A549 (cell line): ENCODE data around the gene VPS13D. TPM values are rescaled to one million over a fixed set of nuclear protein-coding genes. Genes with fewer than 3 reads are reported as not detected.

Source experiments
- ATAC-seq, 2 experiments: fragments of 200-7000 bp in 1 of 2; fragments of >200 bp in 1 of 2; cut with Nextera tagmentation in 1 of 2; cut with Tn5 transposase in 1 of 2; 3 replicates each; pipeline versions ENCODE4 v1.8.0 to v1.9.1; 2018 to 2020; ENCODE audit warnings: mild to moderate bottlenecking in 1 of 2, moderate library complexity in 1 of 2
- CTCF ChIA-PET: fragments of 300-600 bp; sonication (Branson Sonifier 250); formaldehyde crosslinking; extraction: SDS; loops from one replicate; lab custom pipeline; 2021; ENCODE audit warnings: antibody characterized with exemption, inconsistent platforms; lab: Yijun Ruan, JAX
- POLR2A ChIA-PET: fragments of 350-600 bp; formaldehyde crosslinking; extraction: SDS; loops from one replicate; lab custom pipeline; 2021; ENCODE audit warnings: antibody characterized with exemption, inconsistent platforms; lab: Yijun Ruan, JAX
- DNase-seq, 2 experiments: peaks; one replicate each; pipeline versions ENCODE4 v3.0.0 to v3.0.0-alpha.2; 2011 to 2016; ENCODE audit warnings: low read depth in 1 of 2, low spot score in 1 of 2
- FAIRE-seq: peaks from 2 replicates; lab custom pipeline; 2011; peaks lifted over from hg19 to GRCh38; lab: Jason Lieb, UNC
- H3K27ac ChIP-seq, 2 experiments: fragments of >200 bp; sonication (Bioruptor Twin); formaldehyde crosslinking; 3 replicates each; pipeline ENCODE4 v1.5.1; 2016 to 2017
- H3K4me1 ChIP-seq: fragments of >200 bp; sonication (Bioruptor Twin); formaldehyde crosslinking; 3 replicates; pipeline ENCODE4 v1.6.1; 2016
- H3K4me2 ChIP-seq: fragments of >200 bp; sonication (Bioruptor Twin); formaldehyde crosslinking; 3 replicates; pipeline ENCODE4 v1.6.1; 2016
- H3K4me3 ChIP-seq: fragments of >200 bp; sonication (Bioruptor Twin); formaldehyde crosslinking; 3 replicates; pipeline ENCODE4 v1.5.1; 2016
- H3K9me3 ChIP-seq: fragments of >200 bp; sonication (Bioruptor Twin); formaldehyde crosslinking; 3 replicates; pipeline ENCODE4 v1.6.1; 2016
- BHLHE40 ChIP-seq: IDR thresholded peaks from 2 replicates; pipeline ENCODE4 v1.6.1; 2012; ENCODE audit warnings: low read depth, low read length, inconsistent platforms
- CBX2 ChIP-seq: fragments of 200-600 bp; sonication (generic); IDR thresholded peaks from 2 replicates; pipeline ENCODE4 v1.6.1; 2016; ENCODE audit warnings: low read depth, mild to moderate bottlenecking, borderline replicate concordance
- CHD4 ChIP-seq: fragments of 200-600 bp; sonication (generic); IDR thresholded peaks from 2 replicates; pipeline ENCODE4 v1.6.1; 2016; ENCODE audit warnings: antibody characterized with exemption, mild to moderate bottlenecking, borderline replicate concordance
- EHF ChIP-seq: fragments of 250-450 bp; sonication (Bioruptor Pico); IDR thresholded peaks from 2 replicates; pipeline ENCODE4 v1.5.0; 2020; ENCODE audit warnings: mild to moderate bottlenecking
- FOSB ChIP-seq: fragments of 250-450 bp; sonication (Bioruptor Pico); IDR thresholded peaks from 2 replicates; pipeline ENCODE4 v1.5.0; 2020; ENCODE audit warnings: mild to moderate bottlenecking, moderate library complexity
- FOSL2 ChIP-seq, 2 experiments: fragments of 450-650 bp in 1 of 2; fragments of >200 bp in 1 of 2; sonication (Bioruptor Twin) in 1 of 2; formaldehyde crosslinking; IDR thresholded peaks; 2 replicates each; pipeline versions ENCODE4 v1.5.0 to v1.6.1; 2016 to 2020; ENCODE audit warnings: mild to moderate bottlenecking in 1 of 2, moderate library complexity in 1 of 2
- GATA3 ChIP-seq: IDR thresholded peaks from 2 replicates; pipeline ENCODE4 v1.6.1; 2012; ENCODE audit warnings: borderline replicate concordance
- HEYL ChIP-seq: fragments of 250-450 bp; sonication (Bioruptor Pico); IDR thresholded peaks from 2 replicates; pipeline ENCODE4 v1.8.0; 2021; ENCODE audit warnings: mild to moderate bottlenecking, moderate library complexity
- HOXB5 ChIP-seq: fragments of 250-450 bp; sonication (Bioruptor Pico); IDR thresholded peaks from 2 replicates; pipeline ENCODE4 v1.5.0; 2020; ENCODE audit warnings: mild to moderate bottlenecking, moderate library complexity
- JUN ChIP-seq, 2 experiments: fragments of >200 bp; sonication (Bioruptor Twin); formaldehyde crosslinking; IDR thresholded peaks; 2 replicates in 1 of 2; 3 replicates in 1 of 2; pipeline ENCODE4 v1.6.1; 2016 to 2017
- JUNB ChIP-seq: fragments of >200 bp; sonication (Bioruptor Twin); formaldehyde crosslinking; IDR thresholded peaks from 2 replicates; pipeline ENCODE4 v1.6.1; 2016
- KDM5A ChIP-seq: fragments of 200-600 bp; sonication (generic); IDR thresholded peaks from 2 replicates; pipeline ENCODE4 v1.6.1; 2016; ENCODE audit warnings: antibody characterized with exemption, mild to moderate bottlenecking
- MAFK ChIP-seq: fragments of 450-650 bp; IDR thresholded peaks from 2 replicates; pipeline ENCODE4 v1.6.1; 2014; ENCODE audit not compliant: partially characterized antibody
- MAZ ChIP-seq: fragments of 150-350 bp; IDR thresholded peaks from 2 replicates; pipeline ENCODE4 v1.6.1; 2014; ENCODE audit warnings: antibody characterized with exemption, low read depth, low read length, borderline replicate concordance
- NPAS2 ChIP-seq: fragments of 250-450 bp; sonication (Bioruptor Pico); IDR thresholded peaks from 2 replicates; pipeline ENCODE4 v1.8.0; 2022; ENCODE audit warnings: mild to moderate bottlenecking, moderate library complexity, borderline replicate concordance
- NR3C1 ChIP-seq: fragments of >200 bp; sonication (Bioruptor Twin); formaldehyde crosslinking; IDR thresholded peaks from 3 replicates; pipeline ENCODE4 v1.6.1; 2017
- POLR2A ChIP-seq: IDR thresholded peaks from 2 replicates; pipeline ENCODE4 v1.6.1; 2012; ENCODE audit warnings: mild to moderate bottlenecking, low read length
- RAD21 ChIP-seq, 2 experiments: fragments of >200 bp in 1 of 2; sonication (Bioruptor Twin) in 1 of 2; formaldehyde crosslinking in 1 of 2; IDR thresholded peaks in 1 of 2; conservative IDR thresholded peaks in 1 of 2; 2 replicates in 1 of 2; 3 replicates in 1 of 2; pipeline ENCODE4 v1.6.1; 2012 to 2018; ENCODE audit warnings: inconsistent platforms in 1 of 2
- RARB ChIP-seq: fragments of 250-450 bp; sonication (Bioruptor Pico); IDR thresholded peaks from 2 replicates; pipeline ENCODE4 v1.8.0; 2021; ENCODE audit warnings: mild to moderate bottlenecking, moderate library complexity
- RFX5 ChIP-seq: fragments of 450-650 bp; IDR thresholded peaks from 2 replicates; pipeline ENCODE4 v1.7.1; 2014; ENCODE audit warnings: antibody characterized with exemption, mild to moderate bottlenecking, moderate library complexity
- TFCP2L1 ChIP-seq: fragments of 250-450 bp; sonication (Bioruptor Pico); IDR thresholded peaks from 2 replicates; pipeline ENCODE4 v1.5.0; 2021; ENCODE audit warnings: mild to moderate bottlenecking
- ZC3H11A ChIP-seq: fragments of 450-650 bp; IDR thresholded peaks from 2 replicates; pipeline ENCODE4 v1.6.1; 2014; ENCODE audit warnings: antibody characterized with exemption, mild to moderate bottlenecking
- ZNF302 ChIP-seq: fragments of 250-450 bp; sonication (Bioruptor Pico); IDR thresholded peaks from 2 replicates; pipeline ENCODE4 v1.9.0; 2021; ENCODE audit warnings: inconsistent platforms, mild to moderate bottlenecking, moderate library complexity
- WGBS: methylation state at CpG from one replicate; pipeline ENCODE4 v1.1.6; 2017; ENCODE audit errors: missing lambda C conversion rate; 5-methylcytosine and 5-hydroxymethylcytosine counted together
- polyA plus RNA-seq, 4 experiments: library from polyadenylated mRNA; depleted of rRNA in 3 of 4; stranded (reverse); fragments of >200 nt; fragmentation: RNase III in 1 of 4; extraction: RNeasy Plus Mini Kit Qiagen cat#74134 plus additional on column Dnase treatment in 1 of 4; gene quantifications; 2 replicates in 3 of 4; 3 replicates in 1 of 4; pipeline ENCODE4 v1.2.3, GENCODE V29; 2011 to 2017
- TF ChIP-seq, protein P1 (sequence below): IDR thresholded peaks from 2 replicates; pipeline ENCODE4 v1.6.1; 2012; ENCODE audit warnings: low read depth, borderline replicate concordance
- TF ChIP-seq, protein P2 (sequence below): fragments of 250-450 bp; sonication (Bioruptor Pico); IDR thresholded peaks from 2 replicates; pipeline ENCODE4 v1.5.0; 2020; ENCODE audit warnings: low read depth, mild to moderate bottlenecking, moderate library complexity
- TF ChIP-seq, protein P3 (sequence below): fragments of >200 bp; sonication (Bioruptor Twin); formaldehyde crosslinking; IDR thresholded peaks from 3 replicates; pipeline ENCODE4 v1.6.1; 2016
- TF ChIP-seq, protein P4 (sequence below): fragments of >200 bp; sonication (Bioruptor Twin); formaldehyde crosslinking; IDR thresholded peaks from 2 replicates; pipeline ENCODE4 v1.6.1; 2016
- TF ChIP-seq, protein P5 (sequence below): IDR thresholded peaks from 2 replicates; pipeline ENCODE4 v1.6.1; 2012
- TF ChIP-seq, protein P6 (sequence below): fragments of 200-600 bp; sonication (generic); IDR thresholded peaks from 2 replicates; pipeline ENCODE4 v1.6.1; 2016; ENCODE audit warnings: antibody characterized with exemption, mild to moderate bottlenecking, moderate library complexity

The VPS13D gene
- polyA plus RNA-seq, 2 of the 4 experiments (the other 2 are of a cell fraction), result 5.4 to 15.9 TPM

DNA sequence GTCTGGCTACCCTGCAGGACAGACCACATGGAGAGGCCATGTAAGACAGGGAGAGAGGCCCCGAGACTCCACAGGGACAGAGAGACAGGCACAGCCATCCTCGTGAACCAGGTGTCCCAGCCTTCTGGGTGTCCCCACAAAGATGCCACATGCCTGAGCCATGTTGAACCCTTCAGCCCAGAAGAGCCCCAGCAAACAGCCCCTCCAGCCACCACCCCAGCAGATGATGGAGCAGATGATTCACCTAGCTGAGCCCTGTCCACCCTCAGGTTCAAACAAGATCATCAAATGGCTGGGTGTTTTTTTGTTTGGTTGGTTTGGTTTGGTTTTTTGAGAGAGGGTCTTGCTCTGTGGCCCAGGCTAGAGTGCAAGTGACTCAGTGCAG lies 309.5 kb downstream of the VPS13D start:
- Histone ChIP-seq H3K4me2 (no peak overlapping the region), H3K4me3 (no peak overlapping the region), H3K4me1 (peaks cover 19% of the 10 kb centered on the region), H3K9me3 (peaks cover 15% of the 10 kb centered on the region)
- no peak for DNase-seq
- ChIA-PET CTCF (interaction anchor here (1.1 kb wide), 1 partner anchor 225 kb away, joined by 3 read pairs; no protein-coding TSS in a partner anchor), POLR2A (interaction anchor here (0.6 kb wide), 1 partner anchor 23 kb away, joined by 8 read pairs; no protein-coding TSS in a partner anchor)
- FAIRE-seq, result no peak
- no peak for TF ChIP-seq NPAS2 (CRISPR knock-in tag)
- no peak for TF ChIP-seq ZNF302 (CRISPR knock-in tag)
- no peak for TF ChIP-seq FOSL2 (IDR thresholded peaks at IDR 0.05)
- TF ChIP-seq FOSL2 (CRISPR knock-in tag; IDR thresholded peaks at IDR 0.05), result no peak
- TF ChIP-seq, all 56 proteins: peak for 0
- WGBS, result 93% methylated on average over 2 of the region's 2 CpGs
- ATAC-seq, result no peak
- peak overlapping the region; percentile 80 to 92 for H3K27ac ChIP-seq

DNA sequence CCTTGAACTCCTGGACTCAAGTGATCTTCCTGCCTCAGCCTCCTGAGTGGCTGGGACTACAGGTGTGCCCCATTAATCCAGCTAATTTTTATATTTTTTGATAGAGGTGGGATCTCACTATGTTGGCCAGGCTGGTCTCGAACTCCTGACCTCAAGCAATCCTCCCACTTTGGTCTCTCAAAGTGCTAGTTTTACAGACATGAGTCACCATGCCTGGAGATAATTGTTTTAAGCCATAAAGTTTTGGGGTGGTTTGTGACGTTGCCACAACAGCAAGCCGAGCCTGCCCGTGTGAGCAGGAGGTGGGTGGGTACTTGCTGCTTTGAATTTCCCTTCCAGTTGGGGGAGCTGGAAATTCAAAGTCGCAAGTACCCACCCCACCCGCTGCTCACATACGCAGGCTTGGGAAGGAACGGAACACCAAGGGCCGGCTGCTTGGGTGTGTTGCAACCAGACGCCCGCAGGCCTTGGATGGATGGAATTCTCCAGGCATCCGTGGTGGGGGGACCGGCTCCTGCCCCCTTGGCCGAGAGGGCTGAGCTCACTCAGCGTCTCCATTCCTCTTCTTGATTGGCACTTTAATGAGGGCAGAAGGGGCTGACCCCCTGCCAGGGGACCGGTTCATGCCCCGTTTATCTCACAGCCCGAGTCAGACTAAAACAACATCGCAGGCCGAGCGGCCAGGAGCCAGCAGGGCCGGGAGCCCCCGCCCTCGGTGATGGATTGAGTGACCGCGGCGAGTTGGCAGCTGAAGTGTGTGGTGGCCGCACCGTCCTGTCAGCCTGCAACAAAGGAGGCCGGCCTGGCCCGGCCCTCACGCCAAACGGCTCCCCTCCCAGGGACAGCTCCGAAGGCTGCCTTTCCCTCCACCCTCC lies 310.1 kb downstream of the VPS13D start:
- H3K27ac ChIP-seq, result peak overlapping the region; percentile 80 to 92
- TF ChIP-seq, protein P1, sequence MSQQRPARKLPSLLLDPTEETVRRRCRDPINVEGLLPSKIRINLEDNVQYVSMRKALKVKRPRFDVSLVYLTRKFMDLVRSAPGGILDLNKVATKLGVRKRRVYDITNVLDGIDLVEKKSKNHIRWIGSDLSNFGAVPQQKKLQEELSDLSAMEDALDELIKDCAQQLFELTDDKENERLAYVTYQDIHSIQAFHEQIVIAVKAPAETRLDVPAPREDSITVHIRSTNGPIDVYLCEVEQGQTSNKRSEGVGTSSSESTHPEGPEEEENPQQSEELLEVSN, result no peak
- TF ChIP-seq RFX5 (no peak), CBX2 (no peak), BHLHE40 (no peak), TFCP2L1 (CRISPR knock-in tag) (no peak), EHF (CRISPR knock-in tag) (no peak), JUNB (no peak), NR3C1 (no peak), HEYL (no peak), RARB (CRISPR knock-in tag) (no peak), RAD21 (conservative IDR thresholded peaks at IDR 0.05 in 1 of 2, IDR thresholded peaks at IDR 0.05 in 1 of 2) (peak; percentile 32 to 36; a peak in 3 of 5 replicates), CHD4 (no peak), JUN (IDR thresholded peaks at IDR 0.05) (peak in 1 of 2 experiments; percentile 38; a peak in 2 of 5 replicates), MAZ (no peak), ZC3H11A (no peak), FOSB (CRISPR knock-in tag) (no peak), POLR2A (no peak), KDM5A (no peak), MAFK (no peak), FOSL2 (IDR thresholded peaks at IDR 0.05) (0 out of 2 replicates have a peak, but pooled peaks have one; percentile 4), FOSL2 (CRISPR knock-in tag; IDR thresholded peaks at IDR 0.05) (peak; percentile 59), HOXB5 (CRISPR knock-in tag) (no peak), GATA3 (peak; percentile 74; the same call in 1 of the 2 replicates)
- TF ChIP-seq, protein P2, sequence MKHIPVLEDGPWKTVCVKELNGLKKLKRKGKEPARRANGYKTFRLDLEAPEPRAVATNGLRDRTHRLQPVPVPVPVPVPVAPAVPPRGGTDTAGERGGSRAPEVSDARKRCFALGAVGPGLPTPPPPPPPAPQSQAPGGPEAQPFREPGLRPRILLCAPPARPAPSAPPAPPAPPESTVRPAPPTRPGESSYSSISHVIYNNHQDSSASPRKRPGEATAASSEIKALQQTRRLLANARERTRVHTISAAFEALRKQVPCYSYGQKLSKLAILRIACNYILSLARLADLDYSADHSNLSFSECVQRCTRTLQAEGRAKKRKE (CRISPR knock-in tag), result no peak
- TF ChIP-seq, protein P3, sequence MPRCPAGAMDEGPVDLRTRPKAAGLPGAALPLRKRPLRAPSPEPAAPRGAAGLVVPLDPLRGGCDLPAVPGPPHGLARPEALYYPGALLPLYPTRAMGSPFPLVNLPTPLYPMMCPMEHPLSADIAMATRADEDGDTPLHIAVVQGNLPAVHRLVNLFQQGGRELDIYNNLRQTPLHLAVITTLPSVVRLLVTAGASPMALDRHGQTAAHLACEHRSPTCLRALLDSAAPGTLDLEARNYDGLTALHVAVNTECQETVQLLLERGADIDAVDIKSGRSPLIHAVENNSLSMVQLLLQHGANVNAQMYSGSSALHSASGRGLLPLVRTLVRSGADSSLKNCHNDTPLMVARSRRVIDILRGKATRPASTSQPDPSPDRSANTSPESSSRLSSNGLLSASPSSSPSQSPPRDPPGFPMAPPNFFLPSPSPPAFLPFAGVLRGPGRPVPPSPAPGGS, result no peak
- TF ChIP-seq, protein P4, sequence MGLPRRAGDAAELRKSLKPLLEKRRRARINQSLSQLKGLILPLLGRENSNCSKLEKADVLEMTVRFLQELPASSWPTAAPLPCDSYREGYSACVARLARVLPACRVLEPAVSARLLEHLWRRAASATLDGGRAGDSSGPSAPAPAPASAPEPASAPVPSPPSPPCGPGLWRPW, result no peak
- TF ChIP-seq, protein P5, sequence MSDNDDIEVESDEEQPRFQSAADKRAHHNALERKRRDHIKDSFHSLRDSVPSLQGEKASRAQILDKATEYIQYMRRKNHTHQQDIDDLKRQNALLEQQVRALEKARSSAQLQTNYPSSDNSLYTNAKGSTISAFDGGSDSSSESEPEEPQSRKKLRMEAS, result 0 out of 2 replicates have a peak, but pooled peaks have one; percentile 14
- TF ChIP-seq, protein P6, sequence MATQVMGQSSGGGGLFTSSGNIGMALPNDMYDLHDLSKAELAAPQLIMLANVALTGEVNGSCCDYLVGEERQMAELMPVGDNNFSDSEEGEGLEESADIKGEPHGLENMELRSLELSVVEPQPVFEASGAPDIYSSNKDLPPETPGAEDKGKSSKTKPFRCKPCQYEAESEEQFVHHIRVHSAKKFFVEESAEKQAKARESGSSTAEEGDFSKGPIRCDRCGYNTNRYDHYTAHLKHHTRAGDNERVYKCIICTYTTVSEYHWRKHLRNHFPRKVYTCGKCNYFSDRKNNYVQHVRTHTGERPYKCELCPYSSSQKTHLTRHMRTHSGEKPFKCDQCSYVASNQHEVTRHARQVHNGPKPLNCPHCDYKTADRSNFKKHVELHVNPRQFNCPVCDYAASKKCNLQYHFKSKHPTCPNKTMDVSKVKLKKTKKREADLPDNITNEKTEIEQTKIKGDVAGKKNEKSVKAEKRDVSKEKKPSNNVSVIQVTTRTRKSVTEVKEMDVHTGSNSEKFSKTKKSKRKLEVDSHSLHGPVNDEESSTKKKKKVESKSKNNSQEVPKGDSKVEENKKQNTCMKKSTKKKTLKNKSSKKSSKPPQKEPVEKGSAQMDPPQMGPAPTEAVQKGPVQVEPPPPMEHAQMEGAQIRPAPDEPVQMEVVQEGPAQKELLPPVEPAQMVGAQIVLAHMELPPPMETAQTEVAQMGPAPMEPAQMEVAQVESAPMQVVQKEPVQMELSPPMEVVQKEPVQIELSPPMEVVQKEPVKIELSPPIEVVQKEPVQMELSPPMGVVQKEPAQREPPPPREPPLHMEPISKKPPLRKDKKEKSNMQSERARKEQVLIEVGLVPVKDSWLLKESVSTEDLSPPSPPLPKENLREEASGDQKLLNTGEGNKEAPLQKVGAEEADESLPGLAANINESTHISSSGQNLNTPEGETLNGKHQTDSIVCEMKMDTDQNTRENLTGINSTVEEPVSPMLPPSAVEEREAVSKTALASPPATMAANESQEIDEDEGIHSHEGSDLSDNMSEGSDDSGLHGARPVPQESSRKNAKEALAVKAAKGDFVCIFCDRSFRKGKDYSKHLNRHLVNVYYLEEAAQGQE, result no peak

More for the DNA sequence above, 310.1 kb downstream of the VPS13D start:
- FAIRE-seq (no peak), ATAC-seq (peak; percentile 81 to 85), DNase-seq (peak in 1 of 2 experiments; percentile 90)
- CTCF ChIA-PET, result interaction anchor here (1.1 kb wide), 1 partner anchor 10 kb away, joined by 3 read pairs; no protein-coding TSS in a partner anchor
- no peak overlapping the region for H3K4me3 ChIP-seq
- POLR2A ChIA-PET, result interaction anchor here (0.6 to 1.7 kb wide), 4 partner anchors 24 to 62 kb away, joined by 3 to 8 read pairs (median 7); no protein-coding TSS in a partner anchor
- H3K4me2 ChIP-seq, result peak overlapping the region; percentile 48
- 65% methylated on average over 15 of the region's 34 CpGs for WGBS
- H3K9me3 ChIP-seq, result peaks cover 15% of the 10 kb centered on the region
- H3K4me1 ChIP-seq, result peaks cover 19% of the 10 kb centered on the region
